Measurements from ENCODE around the gene PEX5L.

- TF ChIP-seq POLR2A (IDR thresholded peaks at IDR 0.05) (no peak), CTCF (IDR thresholded peaks at IDR 0.05) (no peak)
Observed at GRCh38 chr3:179977356-179977755, 59.4 kb downstream of the PEX5L start.

Data from esophagus squamous epithelium (tissue), 4 donors.